ENCODE data around the gene SEC16B.
A peak's percentile ranks its signal among the peaks of the same experiment; 100 is the strongest.

SEC16B gene

GRCh38 chr1:177920091-177920490 lies 49.8 kb downstream of the SEC16B start:
- ATAC-seq: no peak
- no peak for TF ChIP-seq ZC3H10 (CRISPR knock-in tag; IDR thresholded peaks at IDR 0.05)
- TF ChIP-seq GLIS3 (CRISPR knock-in tag; IDR thresholded peaks at IDR 0.05): no peak
- no peak for TF ChIP-seq BACH2 (CRISPR knock-in tag; IDR thresholded peaks at IDR 0.05; ENCODE audit: borderline replicate concordance)
- no peak for TF ChIP-seq RARB (CRISPR knock-in tag; IDR thresholded peaks at IDR 0.05)
- no peak for TF ChIP-seq ZNF565 (CRISPR knock-in tag; conservative IDR thresholded peaks at IDR 0.05; ENCODE audit: low read depth)
- TF ChIP-seq, protein P1, sequence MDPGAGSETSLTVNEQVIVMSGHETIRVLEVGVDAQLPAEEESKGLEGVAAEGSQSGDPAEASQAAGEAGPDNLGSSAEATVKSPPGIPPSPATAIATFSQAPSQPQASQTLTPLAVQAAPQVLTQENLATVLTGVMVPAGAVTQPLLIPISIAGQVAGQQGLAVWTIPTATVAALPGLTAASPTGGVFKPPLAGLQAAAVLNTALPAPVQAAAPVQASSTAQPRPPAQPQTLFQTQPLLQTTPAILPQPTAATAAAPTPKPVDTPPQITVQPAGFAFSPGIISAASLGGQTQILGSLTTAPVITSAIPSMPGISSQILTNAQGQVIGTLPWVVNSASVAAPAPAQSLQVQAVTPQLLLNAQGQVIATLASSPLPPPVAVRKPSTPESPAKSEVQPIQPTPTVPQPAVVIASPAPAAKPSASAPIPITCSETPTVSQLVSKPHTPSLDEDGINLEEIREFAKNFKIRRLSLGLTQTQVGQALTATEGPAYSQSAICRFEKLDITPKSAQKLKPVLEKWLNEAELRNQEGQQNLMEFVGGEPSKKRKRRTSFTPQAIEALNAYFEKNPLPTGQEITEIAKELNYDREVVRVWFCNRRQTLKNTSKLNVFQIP (CRISPR knock-in tag; IDR thresholded peaks at IDR 0.05; ENCODE audit: borderline replicate concordance, low read depth): no peak
- no peak for TF ChIP-seq TOX (CRISPR knock-in tag; IDR thresholded peaks at IDR 0.05; ENCODE audit: borderline replicate concordance)
- TF ChIP-seq, protein P2, sequence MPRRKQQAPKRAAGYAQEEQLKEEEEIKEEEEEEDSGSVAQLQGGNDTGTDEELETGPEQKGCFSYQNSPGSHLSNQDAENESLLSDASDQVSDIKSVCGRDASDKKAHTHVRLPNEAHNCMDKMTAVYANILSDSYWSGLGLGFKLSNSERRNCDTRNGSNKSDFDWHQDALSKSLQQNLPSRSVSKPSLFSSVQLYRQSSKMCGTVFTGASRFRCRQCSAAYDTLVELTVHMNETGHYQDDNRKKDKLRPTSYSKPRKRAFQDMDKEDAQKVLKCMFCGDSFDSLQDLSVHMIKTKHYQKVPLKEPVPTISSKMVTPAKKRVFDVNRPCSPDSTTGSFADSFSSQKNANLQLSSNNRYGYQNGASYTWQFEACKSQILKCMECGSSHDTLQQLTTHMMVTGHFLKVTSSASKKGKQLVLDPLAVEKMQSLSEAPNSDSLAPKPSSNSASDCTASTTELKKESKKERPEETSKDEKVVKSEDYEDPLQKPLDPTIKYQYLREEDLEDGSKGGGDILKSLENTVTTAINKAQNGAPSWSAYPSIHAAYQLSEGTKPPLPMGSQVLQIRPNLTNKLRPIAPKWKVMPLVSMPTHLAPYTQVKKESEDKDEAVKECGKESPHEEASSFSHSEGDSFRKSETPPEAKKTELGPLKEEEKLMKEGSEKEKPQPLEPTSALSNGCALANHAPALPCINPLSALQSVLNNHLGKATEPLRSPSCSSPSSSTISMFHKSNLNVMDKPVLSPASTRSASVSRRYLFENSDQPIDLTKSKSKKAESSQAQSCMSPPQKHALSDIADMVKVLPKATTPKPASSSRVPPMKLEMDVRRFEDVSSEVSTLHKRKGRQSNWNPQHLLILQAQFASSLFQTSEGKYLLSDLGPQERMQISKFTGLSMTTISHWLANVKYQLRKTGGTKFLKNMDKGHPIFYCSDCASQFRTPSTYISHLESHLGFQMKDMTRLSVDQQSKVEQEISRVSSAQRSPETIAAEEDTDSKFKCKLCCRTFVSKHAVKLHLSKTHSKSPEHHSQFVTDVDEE (CRISPR knock-in tag; IDR thresholded peaks at IDR 0.05): no peak

DNA sequence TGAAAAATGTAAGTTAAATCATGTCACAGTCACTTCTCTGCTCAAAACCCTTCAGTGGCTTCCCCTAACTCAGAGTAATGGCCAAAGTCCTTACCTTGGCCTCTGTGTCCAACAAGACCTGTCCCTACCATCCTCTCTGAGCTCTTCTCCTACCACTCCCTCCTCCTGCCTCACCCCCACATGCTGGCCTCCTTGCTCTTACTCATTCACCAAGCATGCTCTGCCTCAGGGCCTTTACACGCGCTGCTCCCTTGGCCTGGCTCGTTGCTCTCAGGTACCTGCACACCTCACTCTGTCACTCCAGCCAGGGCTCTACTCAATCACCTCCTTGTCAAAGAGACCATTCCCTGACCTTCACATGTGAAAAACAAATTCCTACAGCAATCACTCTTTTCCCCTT lies 54.2 kb downstream of the SEC16B start:
- TF ChIP-seq, protein P2 (CRISPR knock-in tag; IDR thresholded peaks at IDR 0.05): no peak
- TF ChIP-seq ISL1 (CRISPR knock-in tag; IDR thresholded peaks at IDR 0.05) (no peak), OSR1 (CRISPR knock-in tag; IDR thresholded peaks at IDR 0.05) (no peak), CSDC2 (CRISPR knock-in tag; IDR thresholded peaks at IDR 0.05) (no peak), ZFP30 (CRISPR knock-in tag; IDR thresholded peaks at IDR 0.05) (no peak), PPARA (CRISPR knock-in tag; IDR thresholded peaks at IDR 0.05; ENCODE audit: borderline replicate concordance) (no peak), ZC3H10 (CRISPR knock-in tag; IDR thresholded peaks at IDR 0.05) (no peak)
- TF ChIP-seq, protein P1 (CRISPR knock-in tag; IDR thresholded peaks at IDR 0.05; ENCODE audit: borderline replicate concordance, low read depth): no peak
- ATAC-seq: no peak

DNA sequence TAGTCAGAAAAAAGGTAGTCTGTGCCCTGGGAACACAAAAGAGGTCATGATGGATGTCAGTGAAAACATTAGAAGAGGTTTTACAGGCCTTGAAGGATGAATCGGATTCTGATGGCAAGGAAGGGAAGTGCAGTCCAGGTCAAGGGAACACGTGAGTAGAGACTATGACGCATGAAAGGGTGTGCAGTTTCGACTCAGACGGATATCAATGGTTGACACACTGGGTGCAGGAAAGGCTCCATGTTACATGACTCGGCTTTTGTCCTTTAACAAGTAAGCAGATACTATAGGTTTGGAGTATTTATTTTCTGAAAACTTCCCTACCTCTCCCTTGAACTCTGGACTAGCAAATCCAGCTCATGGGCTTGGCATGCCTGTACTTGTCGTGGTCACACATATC lies 55.3 kb downstream of the SEC16B start:
- TF ChIP-seq ZNF8 (CRISPR knock-in tag; IDR thresholded peaks at IDR 0.05): no peak
- TF ChIP-seq GLIS3 (CRISPR knock-in tag; IDR thresholded peaks at IDR 0.05): no peak
- no peak for ATAC-seq

DNA sequence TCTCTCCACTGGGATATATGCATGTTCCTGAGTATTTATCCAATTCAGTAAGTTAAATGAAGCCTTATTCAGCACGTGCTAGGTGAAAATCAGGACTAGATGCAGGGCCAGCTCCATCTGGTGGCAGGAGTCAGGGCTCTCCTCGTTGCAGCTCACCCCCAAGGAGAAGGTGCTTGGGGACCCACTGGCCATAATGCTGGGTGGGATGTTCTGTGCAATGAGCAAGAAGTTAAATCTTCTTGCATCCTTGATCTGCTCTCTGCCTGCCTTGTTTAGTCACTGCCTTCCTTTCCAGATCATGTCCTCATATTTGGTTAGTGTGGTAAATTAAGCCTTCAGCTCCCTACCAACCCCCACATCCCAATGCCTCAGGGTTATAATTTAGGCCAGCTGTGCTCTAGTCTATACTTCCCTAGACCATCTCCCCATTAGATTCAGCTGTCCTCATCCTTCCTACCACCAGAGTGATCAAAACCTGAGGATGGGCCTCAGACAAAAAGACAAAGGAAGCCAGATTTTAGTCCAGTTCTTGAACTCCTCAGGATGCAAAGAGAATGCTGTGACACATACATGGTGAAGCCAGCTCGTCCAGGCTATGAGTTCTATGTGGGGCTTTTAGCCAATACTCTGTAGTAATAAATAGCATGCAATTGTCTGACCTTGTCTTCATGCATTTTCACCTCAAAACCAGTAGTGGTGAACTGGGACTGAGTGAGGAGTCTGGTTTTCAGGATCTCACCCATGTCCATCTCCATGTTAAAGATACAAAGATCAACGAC lies 55.9 kb downstream of the SEC16B start:
- peak; percentile 56; the same call in 2 of the 3 replicates for ATAC-seq
- TF ChIP-seq ZNF565 (CRISPR knock-in tag; conservative IDR thresholded peaks at IDR 0.05; ENCODE audit: low read depth) (no peak), ISL1 (CRISPR knock-in tag; IDR thresholded peaks at IDR 0.05) (no peak), CREB5 (CRISPR knock-in tag; IDR thresholded peaks at IDR 0.05; ENCODE audit: low read depth) (no peak), ZFP30 (CRISPR knock-in tag; IDR thresholded peaks at IDR 0.05) (no peak), ZNF8 (CRISPR knock-in tag; IDR thresholded peaks at IDR 0.05) (no peak)
- TF ChIP-seq, protein P3, sequence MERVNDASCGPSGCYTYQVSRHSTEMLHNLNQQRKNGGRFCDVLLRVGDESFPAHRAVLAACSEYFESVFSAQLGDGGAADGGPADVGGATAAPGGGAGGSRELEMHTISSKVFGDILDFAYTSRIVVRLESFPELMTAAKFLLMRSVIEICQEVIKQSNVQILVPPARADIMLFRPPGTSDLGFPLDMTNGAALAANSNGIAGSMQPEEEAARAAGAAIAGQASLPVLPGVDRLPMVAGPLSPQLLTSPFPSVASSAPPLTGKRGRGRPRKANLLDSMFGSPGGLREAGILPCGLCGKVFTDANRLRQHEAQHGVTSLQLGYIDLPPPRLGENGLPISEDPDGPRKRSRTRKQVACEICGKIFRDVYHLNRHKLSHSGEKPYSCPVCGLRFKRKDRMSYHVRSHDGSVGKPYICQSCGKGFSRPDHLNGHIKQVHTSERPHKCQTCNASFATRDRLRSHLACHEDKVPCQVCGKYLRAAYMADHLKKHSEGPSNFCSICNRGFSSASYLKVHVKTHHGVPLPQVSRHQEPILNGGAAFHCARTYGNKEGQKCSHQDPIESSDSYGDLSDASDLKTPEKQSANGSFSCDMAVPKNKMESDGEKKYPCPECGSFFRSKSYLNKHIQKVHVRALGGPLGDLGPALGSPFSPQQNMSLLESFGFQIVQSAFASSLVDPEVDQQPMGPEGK (CRISPR knock-in tag; IDR thresholded peaks at IDR 0.05; ENCODE audit: borderline replicate concordance): no peak
- TF ChIP-seq, protein P1 (CRISPR knock-in tag; IDR thresholded peaks at IDR 0.05; ENCODE audit: borderline replicate concordance, low read depth): no peak
- TF ChIP-seq, protein P2 (CRISPR knock-in tag; IDR thresholded peaks at IDR 0.05): no peak
